Left ventricle myocardium inferior (tissue), 1 donor: ENCODE measurements around the gene CRADD. TPM values are rescaled to one million over a fixed set of nuclear protein-coding genes. Genes with fewer than 3 reads are reported as not detected.

Experiments
- DNase-seq: peaks from one replicate; pipeline ENCODE4 v3.0.0-alpha.2; 2020
- H3K27ac ChIP-seq: fragments of 200-600 bp; replicated peaks from 2 replicates; pipeline ENCODE4 v1.8.0; 2021
- H3K27me3 ChIP-seq: fragments of 200-600 bp; 2 replicates; pipeline ENCODE4 v1.8.0; 2021; ENCODE audit warnings: low read depth
- H3K36me3 ChIP-seq: fragments of 200-600 bp; 2 replicates; pipeline ENCODE4 v1.8.0; 2021
- H3K4me1 ChIP-seq: fragments of 200-600 bp; 2 replicates; pipeline ENCODE4 v1.8.0; 2021
- H3K4me3 ChIP-seq: fragments of 200-600 bp; 2 replicates; pipeline ENCODE4 v1.8.0; 2021; ENCODE audit warnings: mild to moderate bottlenecking, moderate library complexity
- H3K9me3 ChIP-seq: fragments of 200-600 bp; replicated peaks from 2 replicates; pipeline ENCODE4 v1.8.0; 2021
- intact Hi-C: fragments of 100-400 bp; cut with micrococcal nuclease; formaldehyde crosslinking; loops from one replicate; pipeline ENCODE4 v1.11.0; 2022
- total RNA-seq: library from RNA; stranded (reverse); fragmentation: NEBNext Ultra II Directional; extraction: Animal tissue kit (Norgen Biotek cat#: 25700); gene quantifications from one replicate; pipeline ENCODE4 v1.2.1, GENCODE V29; 2021
- TF ChIP-seq, protein P1 (sequence below): fragments of 200-600 bp; IDR thresholded peaks from 2 replicates; pipeline ENCODE4 v1.8.0; 2021; ENCODE audit warnings: antibody characterized with exemption, mild to moderate bottlenecking, borderline replicate concordance
- donor health status: DM: no; HTN: yes; CAD: no; lungs with severe emphysema.

CRADD gene
- total RNA-seq, 1 donor from 2014 or later: 46.4 TPM

DNA sequence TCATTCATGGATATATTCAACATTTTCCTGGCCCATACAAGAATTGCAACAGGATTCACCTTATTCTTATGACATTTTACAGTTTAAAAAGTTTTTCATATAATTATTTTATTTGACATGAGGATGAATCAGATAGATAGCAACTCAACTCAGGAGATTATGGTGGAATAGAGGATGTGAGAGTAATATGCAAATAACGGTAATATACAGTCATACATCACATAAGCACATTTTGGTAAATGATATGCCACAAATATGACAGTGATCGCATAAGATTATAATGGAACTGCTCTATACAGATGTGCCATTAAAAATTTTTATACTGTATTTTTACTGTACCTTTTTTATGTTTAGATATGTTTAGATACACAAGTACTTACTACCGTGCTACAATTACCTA lies 24.1 kb upstream of the CRADD start:
- intact Hi-C loops: no loop called here

DNA sequence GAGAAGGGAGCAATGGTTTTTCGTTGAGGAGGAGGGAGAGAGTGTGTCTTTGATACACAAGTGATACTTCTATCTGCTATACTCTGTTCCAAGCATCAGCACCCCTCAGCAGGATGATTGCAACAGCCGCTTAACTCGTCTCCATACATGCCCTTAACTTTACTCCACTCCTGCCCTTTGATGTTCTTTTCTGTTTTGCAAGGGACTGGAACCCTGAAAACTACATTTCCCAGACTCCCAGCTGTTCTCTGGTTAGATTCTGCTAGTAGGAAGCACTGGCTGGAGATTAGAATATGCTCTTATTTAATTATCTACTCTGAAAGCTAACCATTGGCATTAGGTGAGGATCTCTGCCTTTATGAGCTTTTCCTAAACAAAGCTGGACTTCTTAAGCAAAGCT lies 23.5 kb upstream of the CRADD start:
- H3K4me1 ChIP-seq: no peaks in the 10 kb centered on the region
- no peaks in the 10 kb centered on the region for H3K9me3 ChIP-seq
- intact Hi-C loops: no loop called here

More for the DNA sequence above, 24.1 kb upstream of the CRADD start:
- H3K9me3 ChIP-seq: no peaks in the 10 kb centered on the region
- no peak overlapping the region for H3K4me3 ChIP-seq
- no peak overlapping the region for H3K27ac ChIP-seq
- TF ChIP-seq, protein P1, sequence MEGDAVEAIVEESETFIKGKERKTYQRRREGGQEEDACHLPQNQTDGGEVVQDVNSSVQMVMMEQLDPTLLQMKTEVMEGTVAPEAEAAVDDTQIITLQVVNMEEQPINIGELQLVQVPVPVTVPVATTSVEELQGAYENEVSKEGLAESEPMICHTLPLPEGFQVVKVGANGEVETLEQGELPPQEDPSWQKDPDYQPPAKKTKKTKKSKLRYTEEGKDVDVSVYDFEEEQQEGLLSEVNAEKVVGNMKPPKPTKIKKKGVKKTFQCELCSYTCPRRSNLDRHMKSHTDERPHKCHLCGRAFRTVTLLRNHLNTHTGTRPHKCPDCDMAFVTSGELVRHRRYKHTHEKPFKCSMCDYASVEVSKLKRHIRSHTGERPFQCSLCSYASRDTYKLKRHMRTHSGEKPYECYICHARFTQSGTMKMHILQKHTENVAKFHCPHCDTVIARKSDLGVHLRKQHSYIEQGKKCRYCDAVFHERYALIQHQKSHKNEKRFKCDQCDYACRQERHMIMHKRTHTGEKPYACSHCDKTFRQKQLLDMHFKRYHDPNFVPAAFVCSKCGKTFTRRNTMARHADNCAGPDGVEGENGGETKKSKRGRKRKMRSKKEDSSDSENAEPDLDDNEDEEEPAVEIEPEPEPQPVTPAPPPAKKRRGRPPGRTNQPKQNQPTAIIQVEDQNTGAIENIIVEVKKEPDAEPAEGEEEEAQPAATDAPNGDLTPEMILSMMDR: no peak
- H3K4me1 ChIP-seq: no peaks in the 10 kb centered on the region
- no peaks in the 10 kb centered on the region for H3K27me3 ChIP-seq
- no peak for DNase-seq
- H3K36me3 ChIP-seq: no peaks in the 10 kb centered on the region

DNA sequence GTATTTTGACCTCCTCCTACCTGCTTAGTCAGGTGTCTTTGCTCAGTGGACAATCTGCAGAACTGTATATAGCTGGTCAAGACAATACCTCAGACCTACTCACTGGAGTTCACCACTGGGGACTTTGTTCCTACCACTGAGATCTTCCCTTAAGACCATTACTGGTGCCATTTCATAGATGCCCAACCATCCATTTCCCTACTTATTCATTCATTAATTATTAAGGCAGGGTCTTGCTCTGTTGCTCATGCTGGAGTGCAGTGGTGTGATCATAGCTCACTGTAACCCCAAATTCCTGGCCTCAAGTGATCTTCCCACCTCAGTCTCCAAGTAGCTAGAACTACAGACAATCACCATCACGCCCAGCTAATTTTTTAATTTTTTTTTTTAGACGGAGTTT lies 22.8 kb upstream of the CRADD start:
- DNase-seq: no peak
- H3K4me3 ChIP-seq: no peak overlapping the region
- no peaks in the 10 kb centered on the region for H3K36me3 ChIP-seq
- intact Hi-C loops: no loop called here
- no peak overlapping the region for H3K27ac ChIP-seq
- no peaks in the 10 kb centered on the region for H3K4me1 ChIP-seq
- no peaks in the 10 kb centered on the region for H3K27me3 ChIP-seq
- no peaks in the 10 kb centered on the region for H3K9me3 ChIP-seq
- TF ChIP-seq, protein P1: no peak

More for the DNA sequence above, 23.5 kb upstream of the CRADD start:
- Histone ChIP-seq H3K36me3 (no peaks in the 10 kb centered on the region), H3K27ac (no peak overlapping the region), H3K27me3 (no peaks in the 10 kb centered on the region), H3K4me3 (no peak overlapping the region)
- DNase-seq: no peak
- TF ChIP-seq, protein P1: no peak

DNA sequence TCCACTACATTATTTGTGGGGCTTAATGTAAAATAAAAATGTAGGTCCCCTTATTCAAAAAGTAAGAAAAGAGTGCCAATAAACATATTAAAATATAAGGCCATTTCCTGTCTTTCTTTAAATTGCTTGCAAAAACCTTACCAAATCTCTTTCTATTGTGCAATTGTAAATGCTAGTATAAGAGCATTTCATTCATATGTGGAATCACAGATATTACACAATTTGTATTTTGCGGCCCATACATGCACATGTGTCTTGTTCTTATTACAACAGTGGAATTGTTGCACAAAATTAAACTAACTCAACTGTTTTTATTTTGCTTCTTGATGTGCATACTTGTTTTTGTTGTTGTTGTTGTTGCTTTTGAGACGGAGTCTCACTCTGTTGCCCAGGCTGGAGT lies 20.1 kb upstream of the CRADD start:
- TF ChIP-seq, protein P1: no peak
- no peak overlapping the region for H3K27ac ChIP-seq
- intact Hi-C loops: no loop called here
- no peak overlapping the region for H3K4me3 ChIP-seq
- DNase-seq: no peak
- no peaks in the 10 kb centered on the region for H3K4me1 ChIP-seq
- no peaks in the 10 kb centered on the region for H3K36me3 ChIP-seq
- no peaks in the 10 kb centered on the region for H3K9me3 ChIP-seq
- H3K27me3 ChIP-seq: no peaks in the 10 kb centered on the region

DNA sequence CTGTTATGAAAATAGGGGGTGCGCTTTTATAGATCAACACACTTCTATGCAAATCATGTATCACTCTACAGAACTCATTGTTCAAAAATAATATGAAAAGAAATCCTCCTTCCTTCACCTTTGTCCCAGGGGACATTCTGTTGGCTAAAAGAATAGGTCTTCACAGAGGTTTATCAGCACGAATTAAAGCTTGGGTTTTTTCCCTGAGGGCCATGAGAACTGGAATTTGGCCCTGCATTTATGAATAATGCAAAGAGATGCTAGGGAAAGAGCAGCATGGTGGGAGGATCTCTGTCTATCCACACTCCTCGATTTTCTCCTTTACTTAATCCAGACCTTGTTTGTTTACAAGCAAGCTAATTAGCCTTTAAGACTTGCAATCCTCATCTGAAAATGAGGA lies 16.2 kb upstream of the CRADD start:
- no peaks in the 10 kb centered on the region for H3K36me3 ChIP-seq
- no peaks in the 10 kb centered on the region for H3K9me3 ChIP-seq
- TF ChIP-seq, protein P1: no peak
- DNase-seq: no peak
- H3K27ac ChIP-seq: no peak overlapping the region
- H3K27me3 ChIP-seq: no peaks in the 10 kb centered on the region
- intact Hi-C loops: no loop called here
- no peak overlapping the region for H3K4me3 ChIP-seq
- H3K4me1 ChIP-seq: no peaks in the 10 kb centered on the region
